Endodermal cell (in vitro differentiated cells): ENCODE results near the gene GNG13. TPM values are rescaled to one million over a fixed set of nuclear protein-coding genes. Genes with fewer than 3 reads are reported as not detected.

ENCODE experiments used
- DNase-seq: peaks from one replicate; pipeline ENCODE4 v3.0.0-alpha.2; 2017
- H3K27ac ChIP-seq: 2 replicates; pipeline ENCODE4 v1.5.1; 2013; ENCODE audit warnings: mild to moderate bottlenecking, low read depth, low read length, moderate library complexity
- H3K27me3 ChIP-seq: 2 replicates; pipeline ENCODE4 v1.6.1; 2013; ENCODE audit warnings: mild to moderate bottlenecking, low read length, moderate library complexity; ENCODE audit not compliant: insufficient read depth, control insufficient read depth, poor library complexity, severe bottlenecking
- H3K36me3 ChIP-seq: 2 replicates; pipeline ENCODE4 v1.7.0; 2013; ENCODE audit warnings: mild to moderate bottlenecking, low read length, moderate library complexity; ENCODE audit not compliant: control insufficient read depth, insufficient read depth
- H3K4me1 ChIP-seq: one replicate; pipeline ENCODE4 v1.7.0; 2013; ENCODE audit warnings: low read length; ENCODE audit not compliant: control insufficient read depth, insufficient read depth
- H3K4me3 ChIP-seq: 2 replicates; pipeline ENCODE4 v1.5.1; 2013; ENCODE audit warnings: mild to moderate bottlenecking, low read length, moderate library complexity
- H3K9ac ChIP-seq: 2 replicates; pipeline ENCODE4 v1.6.1; 2013; ENCODE audit warnings: mild to moderate bottlenecking, low read length, moderate library complexity; ENCODE audit not compliant: poor library complexity, severe bottlenecking; ENCODE audit errors: extremely low read depth
- H3K9me3 ChIP-seq: 2 replicates; pipeline ENCODE4 v1.6.1; 2013; ENCODE audit warnings: mild to moderate bottlenecking, low read length, moderate library complexity; ENCODE audit not compliant: control insufficient read depth
- H3K27ac Mint-ChIP-seq: 2 replicates; pipeline ENCODE4 v1.8.0; 2020; ENCODE audit warnings: mixed read lengths
- H3K27me3 Mint-ChIP-seq: 2 replicates; pipeline ENCODE4 v1.8.0; 2021; ENCODE audit warnings: mild to moderate bottlenecking, mixed read lengths; ENCODE audit not compliant: insufficient read depth
- H3K36me3 Mint-ChIP-seq: 2 replicates; pipeline ENCODE4 v1.8.0; 2020; ENCODE audit warnings: low read depth, mixed read lengths
- H3K4me1 Mint-ChIP-seq: 2 replicates; pipeline ENCODE4 v1.8.0; 2020; ENCODE audit warnings: mixed read lengths
- H3K4me3 Mint-ChIP-seq: 2 replicates; pipeline ENCODE4 v1.8.0; 2020; ENCODE audit warnings: mild to moderate bottlenecking, moderate library complexity, mixed read lengths
- H3K9me3 Mint-ChIP-seq: 2 replicates; pipeline ENCODE4 v1.8.0; 2020; ENCODE audit warnings: mild to moderate bottlenecking, mixed read lengths
- WGBS, 2 experiments: methylation state at CpG; one replicate each; pipeline versions ENCODE4 v1.1.5 to v1.1.7; 2013; ENCODE audit warnings: missing lambda C conversion rate in 2 of 2, mixed read lengths in 1 of 2; ENCODE audit not compliant: insufficient coverage in 1 of 2, insufficient read length in 1 of 2; 5-methylcytosine and 5-hydroxymethylcytosine counted together
- total RNA-seq, 2 donors: library from RNA; stranded (reverse); fragmentation: NEBNext Ultra II Directional in 1 of 2; extraction: Animal tissue kit (Norgen Biotek cat#: 25700) in 1 of 2; gene quantifications; 2 replicates in 1 of 2; 3 replicates in 1 of 2; pipeline ENCODE4 v1.2.1, GENCODE V29; 2021
- TF ChIP-seq, protein P1 (sequence below): fragments of 200-600 bp; sonication (generic); conservative IDR thresholded peaks from 2 replicates; pipeline ENCODE4 v1.5.0; 2021; ENCODE audit warnings: antibody characterized with exemption, mild to moderate bottlenecking

Gene GNG13
- total RNA-seq, 2 donors from 2014 or later = not detected

DNA sequence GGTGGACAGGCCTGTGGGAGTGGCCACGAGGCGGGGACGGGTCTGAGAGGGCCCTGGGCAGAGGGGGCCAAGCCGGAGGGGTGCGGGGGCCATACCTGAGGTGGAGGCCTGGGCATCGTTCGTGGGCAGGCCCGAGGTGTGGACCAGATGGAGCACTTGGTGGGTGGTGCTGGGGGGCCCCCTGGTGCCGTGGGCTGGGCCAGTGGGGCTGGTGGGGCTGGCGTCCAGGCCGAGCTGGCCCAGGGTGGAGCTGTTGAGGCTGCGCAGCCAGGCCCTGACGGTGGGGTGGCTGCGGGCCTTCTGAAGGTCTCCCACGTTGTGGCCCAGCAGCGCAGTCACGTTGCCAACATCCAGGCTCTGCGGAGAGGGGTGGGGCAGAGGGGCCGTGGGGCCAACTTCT, 30.6 kb downstream of the GNG13 start:
- TF ChIP-seq, protein P1, sequence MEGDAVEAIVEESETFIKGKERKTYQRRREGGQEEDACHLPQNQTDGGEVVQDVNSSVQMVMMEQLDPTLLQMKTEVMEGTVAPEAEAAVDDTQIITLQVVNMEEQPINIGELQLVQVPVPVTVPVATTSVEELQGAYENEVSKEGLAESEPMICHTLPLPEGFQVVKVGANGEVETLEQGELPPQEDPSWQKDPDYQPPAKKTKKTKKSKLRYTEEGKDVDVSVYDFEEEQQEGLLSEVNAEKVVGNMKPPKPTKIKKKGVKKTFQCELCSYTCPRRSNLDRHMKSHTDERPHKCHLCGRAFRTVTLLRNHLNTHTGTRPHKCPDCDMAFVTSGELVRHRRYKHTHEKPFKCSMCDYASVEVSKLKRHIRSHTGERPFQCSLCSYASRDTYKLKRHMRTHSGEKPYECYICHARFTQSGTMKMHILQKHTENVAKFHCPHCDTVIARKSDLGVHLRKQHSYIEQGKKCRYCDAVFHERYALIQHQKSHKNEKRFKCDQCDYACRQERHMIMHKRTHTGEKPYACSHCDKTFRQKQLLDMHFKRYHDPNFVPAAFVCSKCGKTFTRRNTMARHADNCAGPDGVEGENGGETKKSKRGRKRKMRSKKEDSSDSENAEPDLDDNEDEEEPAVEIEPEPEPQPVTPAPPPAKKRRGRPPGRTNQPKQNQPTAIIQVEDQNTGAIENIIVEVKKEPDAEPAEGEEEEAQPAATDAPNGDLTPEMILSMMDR = no peak
- Histone ChIP-seq H3K27ac (no peak overlapping the region), H3K4me3 (no peak overlapping the region), H3K27me3 (no peaks in the 10 kb centered on the region), H3K36me3 (no peaks in the 10 kb centered on the region), H3K9me3 (no peaks in the 10 kb centered on the region), H3K4me1 (no peaks in the 10 kb centered on the region), H3K9ac (no peak overlapping the region)
- H3K4me1 Mint-ChIP-seq = no peaks in the 10 kb centered on the region
- no peaks in the 10 kb centered on the region for H3K9me3 Mint-ChIP-seq
- WGBS, 2 experiments = 90 to 93% methylated on average over 7 to 19 of the region's 19 CpGs
- DNase-seq = no peak
- no peak overlapping the region for H3K27ac Mint-ChIP-seq
- no peaks in the 10 kb centered on the region for H3K36me3 Mint-ChIP-seq
- no peak overlapping the region for H3K4me3 Mint-ChIP-seq
- H3K27me3 Mint-ChIP-seq = no peaks in the 10 kb centered on the region

DNA sequence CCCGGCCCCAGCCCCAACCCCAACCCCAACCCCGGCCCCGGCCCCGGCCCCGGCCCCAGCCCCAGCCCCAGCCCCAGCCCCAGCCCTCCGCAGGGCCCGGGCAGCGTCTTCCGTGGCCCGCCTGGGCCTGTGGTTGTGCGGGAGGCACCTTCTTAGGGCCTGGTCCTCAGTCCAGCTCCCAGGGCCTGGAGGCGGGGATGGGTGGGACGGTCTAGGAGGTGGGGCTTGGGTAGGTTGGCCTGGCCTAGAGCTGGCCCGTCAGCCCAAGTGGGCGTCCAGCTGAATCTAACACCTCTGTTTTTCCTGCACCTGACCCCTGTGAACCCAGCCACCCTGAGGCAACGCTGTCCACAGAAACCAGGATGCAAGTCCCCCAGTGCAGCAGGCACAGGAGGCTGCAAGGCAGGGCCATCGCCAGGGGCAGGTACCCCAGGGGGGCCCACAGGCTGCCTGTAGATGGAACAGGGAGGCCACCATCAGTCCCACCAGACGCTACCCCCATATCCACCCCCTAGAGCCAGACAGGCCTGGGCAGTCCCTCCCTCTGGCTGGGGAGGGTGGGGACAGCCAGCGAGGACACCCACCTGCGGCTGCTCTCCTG, 31.2 kb downstream of the GNG13 start:
- WGBS, 2 experiments = 90 to 100% methylated on average over 1 to 15 of the region's 20 CpGs
- Histone ChIP-seq H3K27ac (no peak overlapping the region), H3K36me3 (no peaks in the 10 kb centered on the region), H3K9me3 (no peaks in the 10 kb centered on the region), H3K4me1 (no peaks in the 10 kb centered on the region), H3K4me3 (no peak overlapping the region), H3K27me3 (no peaks in the 10 kb centered on the region), H3K9ac (no peak overlapping the region)
- Mint-ChIP-seq H3K27ac (no peak overlapping the region), H3K36me3 (no peaks in the 10 kb centered on the region), H3K4me1 (no peaks in the 10 kb centered on the region), H3K27me3 (no peaks in the 10 kb centered on the region), H3K4me3 (no peak overlapping the region), H3K9me3 (no peaks in the 10 kb centered on the region)
- TF ChIP-seq, protein P1 = no peak
- DNase-seq = no peak

DNA sequence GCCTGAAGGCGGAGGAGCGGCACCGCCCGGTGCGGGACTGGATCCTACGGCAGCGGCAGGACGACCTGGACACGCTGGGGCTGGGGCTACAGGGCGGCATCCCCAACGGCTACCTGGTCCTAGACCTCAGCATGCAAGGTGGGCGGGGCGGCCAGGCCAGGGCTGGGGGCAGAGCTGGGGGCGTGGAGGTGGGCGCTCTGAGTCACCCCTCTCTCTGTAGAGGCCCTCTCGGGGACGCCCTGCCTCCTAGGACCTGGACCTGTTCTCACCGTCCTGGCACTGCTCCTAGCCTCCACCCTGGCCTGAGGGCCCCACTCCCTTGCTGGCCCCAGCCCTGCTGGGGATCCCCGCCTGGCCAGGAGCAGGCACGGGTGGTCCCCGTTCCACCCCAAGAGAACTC, 32.1 kb downstream of the GNG13 start:
- H3K9me3 Mint-ChIP-seq = no peaks in the 10 kb centered on the region
- Histone ChIP-seq H3K4me1 (no peaks in the 10 kb centered on the region), H3K9me3 (no peaks in the 10 kb centered on the region), H3K27ac (no peak overlapping the region), H3K27me3 (no peaks in the 10 kb centered on the region), H3K36me3 (no peaks in the 10 kb centered on the region), H3K9ac (no peak overlapping the region), H3K4me3 (no peak overlapping the region)
- no peak for DNase-seq
- H3K36me3 Mint-ChIP-seq = no peaks in the 10 kb centered on the region
- WGBS, 2 experiments = 91 to 96% methylated on average over 20 to 21 of the region's 21 CpGs
- no peaks in the 10 kb centered on the region for H3K27me3 Mint-ChIP-seq
- TF ChIP-seq, protein P1 = no peak
- no peak overlapping the region for H3K4me3 Mint-ChIP-seq
- no peak overlapping the region for H3K27ac Mint-ChIP-seq
- H3K4me1 Mint-ChIP-seq = no peaks in the 10 kb centered on the region
